ENCODE data around the gene MYO5B.

GRCh38 chr18:50209311-50209710 is 14.4 kb upstream of the MYO5B start:
- TF ChIP-seq GATA2 (IDR thresholded peaks at IDR 0.05; ENCODE audit: low read depth, low read length) (no peak), GATA3 (IDR thresholded peaks at IDR 0.05; ENCODE audit: low read depth, low read length) (no peak)

Measured in SH-SY5Y (cell line).